NCI-H748 (cell line): Measurements from ENCODE around the gene VPS13D.

Source experiments
- DNase-seq: peaks from one replicate; lab custom pipeline; 2025; ENCODE audit not compliant: unreplicated experiment; lab: John Stamatoyannopoulos, UW

VPS13D gene

DNA sequence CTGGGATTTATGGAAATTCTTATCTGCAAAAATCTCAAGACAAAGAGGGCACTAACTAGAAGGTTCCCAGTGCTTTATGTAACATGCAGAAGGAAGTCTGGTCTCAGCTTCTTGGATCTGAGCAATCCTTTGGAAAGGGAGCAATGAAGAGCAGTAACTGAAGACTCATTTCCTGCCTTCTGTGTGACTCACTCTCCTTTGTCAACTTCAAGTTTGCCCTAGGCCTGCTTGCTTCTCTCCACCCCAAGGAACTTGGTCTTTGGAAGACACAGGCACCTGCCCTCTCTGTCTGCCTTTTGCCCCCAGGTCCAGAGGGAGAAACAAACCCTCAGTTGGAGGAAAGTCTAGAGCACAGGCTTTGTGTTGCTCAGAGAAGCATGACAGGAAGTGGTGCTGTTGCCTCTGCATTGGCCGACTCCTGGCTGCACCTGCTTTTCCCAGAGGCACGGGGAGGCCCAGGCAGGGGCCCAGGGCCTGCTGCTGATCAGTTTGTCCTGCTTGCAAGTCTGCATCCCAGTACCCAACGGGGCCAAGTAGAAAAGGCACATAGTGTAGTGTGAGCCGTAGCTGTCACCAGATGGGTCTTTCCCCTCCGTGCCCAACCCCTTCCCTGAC, 251.0 kb downstream of the VPS13D start:
- no peak for DNase-seq

GRCh38 chr1:12481928-12482327, 252.1 kb downstream of the VPS13D start:
- no peak for DNase-seq

DNA sequence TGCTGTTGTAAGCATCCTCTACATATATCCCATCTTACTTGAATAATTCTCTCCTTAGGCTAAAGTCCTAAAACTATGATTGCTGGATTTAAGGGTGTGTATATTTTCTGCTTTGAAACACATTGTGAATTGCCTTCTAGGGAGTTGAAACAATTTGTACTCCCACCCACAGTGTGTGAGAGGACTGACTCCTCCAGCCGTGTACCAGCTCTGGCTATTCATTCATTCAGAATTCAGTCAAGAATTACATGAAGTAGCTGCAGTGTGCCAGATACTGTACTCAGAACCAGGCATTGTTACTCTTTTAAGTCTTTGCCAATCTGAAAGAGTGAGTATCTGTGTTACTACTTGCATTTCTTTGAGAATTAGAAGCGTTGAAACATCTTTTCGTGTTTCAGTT, 253.2 kb downstream of the VPS13D start:
- no peak for DNase-seq

- DNase-seq = no peak
Observed at GRCh38 chr1:12485231-12486058, 255.6 kb downstream of the VPS13D start.

GRCh38 chr1:12486059-12486341, 256.2 kb downstream of the VPS13D start:
- DNase-seq = no peak

DNA sequence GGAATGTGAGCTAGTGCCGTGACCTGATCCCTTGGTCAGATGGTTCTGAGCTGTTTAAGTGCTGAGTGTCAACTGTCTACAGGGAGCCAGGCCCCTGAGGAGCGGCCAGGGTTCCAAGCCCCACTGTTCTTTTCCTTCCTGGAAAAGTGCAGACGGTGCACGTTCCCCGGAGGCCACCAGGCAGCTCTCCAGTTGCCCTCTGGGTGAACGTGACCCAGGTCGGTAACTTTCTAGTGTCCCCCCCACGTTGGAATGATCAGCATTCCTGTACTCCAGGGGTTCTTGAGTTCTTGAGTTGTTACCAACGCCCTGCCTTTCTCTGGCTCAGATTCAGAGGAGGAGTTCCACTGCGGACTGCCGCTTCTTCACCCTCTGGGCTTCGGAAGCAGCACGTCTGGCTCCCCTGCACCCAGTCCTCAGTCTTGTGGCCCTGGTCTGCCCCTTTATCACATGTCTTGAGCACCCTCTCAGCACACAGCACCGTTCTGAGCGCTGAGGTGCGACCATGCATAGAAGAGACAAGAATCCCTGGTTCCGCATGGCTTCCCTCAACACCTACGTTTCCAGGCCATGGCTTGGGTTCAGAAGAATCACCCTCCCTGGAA, 256.7 kb downstream of the VPS13D start:
- no peak for DNase-seq

DNA sequence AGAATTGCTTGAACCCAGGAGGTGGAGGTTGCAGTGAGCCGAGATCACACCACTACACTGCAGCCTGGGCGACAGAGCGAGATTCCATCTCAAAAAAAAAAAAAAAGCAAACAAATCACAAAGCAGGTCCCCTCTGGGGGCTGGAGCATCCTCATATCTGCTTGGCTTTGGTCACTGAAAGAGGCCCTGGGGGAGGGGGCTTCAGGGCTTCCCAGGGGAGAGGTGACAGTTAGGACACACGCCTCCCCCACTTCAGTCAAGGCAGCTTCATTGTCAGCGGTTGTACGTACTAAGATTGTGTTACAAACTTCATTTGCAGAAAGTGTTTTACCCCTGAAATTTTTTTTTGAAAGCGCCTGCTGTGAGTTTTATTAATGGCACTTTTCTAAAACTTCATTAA, 257.7 kb downstream of the VPS13D start:
- no peak for DNase-seq

GRCh38 chr1:12488666-12489354, 259.0 kb downstream of the VPS13D start:
- no peak for DNase-seq

- no peak for DNase-seq
Observed at GRCh38 chr1:12490532-12491142, 260.8 kb downstream of the VPS13D start.

- peak; percentile 44 for DNase-seq
Observed at GRCh38 chr1:12491656-12492055, 261.8 kb downstream of the VPS13D start.

- no peak for DNase-seq
Observed at GRCh38 chr1:12495725-12496124, 265.9 kb downstream of the VPS13D start.

DNA sequence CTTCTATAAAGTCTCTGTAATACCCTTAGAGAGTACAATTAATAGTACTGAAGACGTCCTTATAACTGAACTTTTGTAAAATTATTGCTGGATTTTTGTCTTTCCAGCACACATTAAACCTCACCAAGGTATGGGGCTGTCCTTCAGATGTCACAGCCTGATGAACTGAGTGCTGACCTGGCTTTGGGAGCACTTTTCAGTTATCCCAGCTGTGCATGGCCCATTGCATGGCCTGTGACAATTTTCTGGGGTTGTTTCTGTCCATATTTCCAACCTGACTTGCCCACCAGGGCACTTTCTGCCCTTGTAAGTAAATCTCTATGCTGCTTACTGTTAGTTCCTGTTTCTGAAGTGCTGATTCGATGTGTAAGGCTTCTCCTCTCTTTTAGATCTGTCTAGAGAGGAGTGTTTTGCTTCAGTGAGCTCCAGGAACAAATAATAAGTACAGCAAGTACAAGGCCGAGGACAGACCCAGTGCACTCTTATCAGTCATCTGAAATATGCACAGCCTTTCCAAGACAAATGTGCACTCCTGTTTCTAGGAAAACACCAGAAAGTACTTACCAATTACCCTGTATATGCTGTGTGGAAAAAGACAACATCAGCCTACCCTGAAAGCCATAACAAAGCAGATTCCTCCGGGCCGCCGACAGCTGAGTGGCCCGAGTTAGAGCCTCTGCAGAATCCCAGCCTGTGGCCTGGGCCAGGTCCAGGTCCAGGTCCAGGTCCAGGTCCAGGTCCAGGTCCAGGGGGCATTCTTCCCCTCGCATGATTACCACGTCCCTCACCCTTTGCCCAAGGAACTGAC, 266.5 kb downstream of the VPS13D start:
- no peak for DNase-seq

DNA sequence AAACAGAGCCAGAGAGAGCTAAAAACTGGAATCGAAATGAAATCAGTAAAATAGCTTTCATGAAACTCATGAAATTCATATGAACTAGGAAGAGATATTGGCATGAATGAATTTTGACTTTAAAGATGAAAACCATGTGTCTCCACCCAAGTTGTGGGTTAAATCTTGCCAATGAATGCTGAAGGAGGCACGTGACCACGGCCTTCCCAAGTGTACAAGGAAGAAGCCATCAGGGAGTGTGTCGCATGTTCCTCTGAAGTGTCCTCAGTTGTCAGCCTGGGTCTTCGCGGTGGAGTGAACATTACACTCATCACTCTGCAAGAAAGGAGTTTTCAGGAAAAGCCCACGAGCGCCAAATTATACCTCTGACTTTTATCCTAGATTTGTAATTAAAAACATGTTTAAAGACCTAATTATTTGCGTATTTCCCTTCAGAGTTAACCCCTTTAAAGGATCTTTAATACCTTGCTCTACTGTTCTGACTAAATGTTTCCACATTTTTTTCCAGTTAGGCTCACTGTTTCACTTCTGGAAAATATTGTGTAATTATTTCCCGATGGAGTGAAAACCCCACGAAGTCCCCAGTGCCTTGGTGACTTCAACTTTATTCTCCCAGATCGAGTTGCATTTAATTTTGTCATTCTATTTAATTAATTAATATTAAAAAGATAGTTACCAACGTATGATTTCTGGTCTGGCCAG, 269.9 kb downstream of the VPS13D start:
- DNase-seq = no peak

DNA sequence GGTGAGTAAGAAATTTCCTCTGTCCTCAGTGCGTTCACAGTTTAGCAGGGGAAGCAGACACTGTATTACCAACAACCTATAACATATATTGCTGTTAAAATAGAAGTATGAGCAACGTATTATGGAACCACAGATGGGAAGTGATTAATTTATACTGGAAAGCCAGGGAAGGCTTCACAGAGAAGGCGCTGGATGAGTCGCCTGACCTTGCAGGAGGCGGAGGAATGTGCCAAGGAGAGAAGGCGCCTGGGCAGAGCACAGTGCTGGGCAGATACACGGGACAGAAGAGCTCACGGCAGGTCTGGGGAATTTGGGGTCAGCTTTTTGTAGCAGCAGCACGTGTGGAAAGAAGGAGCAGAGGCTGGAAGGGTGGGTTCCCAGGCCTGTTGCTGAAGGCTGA, 271.8 kb downstream of the VPS13D start:
- no peak for DNase-seq

GRCh38 chr1:12502336-12503109, 272.7 kb downstream of the VPS13D start:
- DNase-seq = no peak

GRCh38 chr1:12503709-12504108, 273.9 kb downstream of the VPS13D start:
- no peak for DNase-seq

DNA sequence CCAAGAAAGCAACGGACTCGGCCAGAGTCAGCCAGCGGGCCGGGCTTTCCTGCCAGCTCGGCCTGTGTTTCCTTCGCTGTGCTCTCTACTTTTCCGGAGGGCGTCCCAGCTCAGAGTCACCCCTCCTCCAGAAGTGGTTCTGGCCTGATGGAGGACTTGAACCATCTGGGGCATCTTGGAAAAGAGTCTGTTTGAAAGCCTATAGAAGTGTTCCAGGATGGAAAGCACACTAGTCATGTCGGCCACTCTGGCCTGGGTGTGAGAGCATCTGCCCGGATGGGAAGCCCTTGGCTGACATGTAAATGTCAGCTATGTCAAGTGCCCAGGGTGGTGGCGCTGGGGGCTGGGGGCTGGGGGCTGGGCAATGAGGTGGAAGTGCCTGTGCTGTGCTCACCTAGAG, 274.8 kb downstream of the VPS13D start:
- no peak for DNase-seq

DNA sequence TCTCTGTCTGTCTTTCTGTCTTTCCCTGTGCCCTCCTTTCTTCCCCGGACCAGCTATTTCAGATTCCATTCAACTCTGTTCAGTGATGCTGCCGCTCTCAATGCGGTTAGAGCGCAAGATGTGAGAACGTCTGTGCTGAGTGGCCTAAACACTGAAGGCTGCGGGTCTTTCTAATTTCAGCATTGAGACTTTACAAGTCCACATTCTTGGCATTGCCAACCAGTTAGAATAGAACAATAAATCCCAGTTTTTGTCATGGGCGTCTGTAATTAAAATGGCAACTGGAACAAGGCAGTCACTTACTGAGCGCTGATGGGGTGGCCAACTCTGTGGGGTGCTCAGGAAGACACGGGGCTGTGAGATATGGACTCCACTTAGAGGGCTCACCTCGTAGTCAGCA, 275.4 kb downstream of the VPS13D start:
- DNase-seq = no peak

DNA sequence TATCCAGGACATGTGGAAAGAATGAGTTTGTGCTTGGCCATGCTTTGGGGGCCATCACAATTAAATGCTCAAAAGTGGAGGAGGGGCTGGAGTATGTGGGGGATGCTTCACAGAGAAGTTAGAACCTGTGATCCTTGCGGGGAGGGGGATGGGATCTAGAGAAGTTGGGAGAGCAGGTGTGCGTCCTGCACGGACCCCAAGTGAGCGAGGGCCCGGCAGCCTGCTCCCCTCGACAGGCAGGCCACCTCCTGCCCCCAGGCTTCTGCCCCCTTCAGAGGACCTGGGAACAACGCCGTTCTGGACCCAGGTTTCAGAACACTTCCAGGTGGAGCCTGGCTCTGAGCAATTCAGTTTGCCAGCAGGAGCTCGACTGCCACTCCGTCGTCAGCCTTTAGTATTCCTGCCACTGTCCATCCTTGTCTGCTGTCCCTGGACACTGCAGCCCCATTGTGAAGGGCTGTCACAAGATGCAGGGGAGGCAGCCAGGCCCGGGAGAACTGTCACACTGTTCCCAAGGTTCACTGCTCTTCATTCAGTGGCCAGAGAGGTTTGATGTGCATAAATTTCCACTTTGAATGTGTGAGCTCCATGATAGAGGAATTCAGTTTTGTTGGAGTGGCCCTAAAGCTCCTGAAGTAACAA, 275.9 kb downstream of the VPS13D start:
- no peak for DNase-seq
